Mesendoderm (in vitro differentiated cells): ENCODE results near the gene FAM221A.
"Not testable (repeated sequence)": the region's sequence is repeated elsewhere in the genome, so short reads cannot be mapped to it uniquely, and the experiment has no call there.

Experiments
- DNase-seq: peaks from one replicate; pipeline ENCODE4 v3.0.0; 2013
- H2AK5ac ChIP-seq: 2 replicates; pipeline ENCODE4 v1.6.1; 2013; ENCODE audit warnings: low read length, inconsistent platforms
- H2BK120ac ChIP-seq: 2 replicates; pipeline ENCODE4 v1.6.1; 2013; ENCODE audit warnings: low read depth, mild to moderate bottlenecking, low read length, moderate library complexity, mixed read lengths
- H2BK15ac ChIP-seq: replicated peaks from 2 replicates; pipeline ENCODE4 v1.6.1; 2013; ENCODE audit warnings: low read depth, mild to moderate bottlenecking, moderate library complexity
- H2BK5ac ChIP-seq: 2 replicates; pipeline ENCODE4 v1.6.1; 2013; ENCODE audit warnings: low read length, inconsistent platforms
- H3K18ac ChIP-seq: 2 replicates; pipeline ENCODE4 v1.6.1; 2013; ENCODE audit warnings: mild to moderate bottlenecking, low read length, mixed read lengths
- H3K23ac ChIP-seq: one replicate; pipeline ENCODE4 v1.6.1; 2013; ENCODE audit warnings: low read length
- H3K27ac ChIP-seq: 2 replicates; pipeline ENCODE4 v1.5.1; 2013; ENCODE audit warnings: low read depth, mild to moderate bottlenecking, inconsistent platforms, low read length, moderate library complexity
- H3K27me3 ChIP-seq: 2 replicates; pipeline ENCODE4 v1.6.1; 2013; ENCODE audit warnings: low read length, control low read depth, mild to moderate bottlenecking, inconsistent platforms; ENCODE audit not compliant: insufficient read depth, poor library complexity
- H3K36me3 ChIP-seq: 2 replicates; pipeline ENCODE4 v1.6.1; 2013; ENCODE audit warnings: low read length, inconsistent platforms; ENCODE audit not compliant: control insufficient read depth, insufficient read depth
- H3K4ac ChIP-seq: one replicate; pipeline ENCODE4 v1.6.1; 2013; ENCODE audit warnings: low read depth, mild to moderate bottlenecking, low read length, moderate library complexity
- H3K4me1 ChIP-seq: 2 replicates; pipeline ENCODE4 v1.6.1; 2013; ENCODE audit warnings: low read depth, low read length, inconsistent platforms; ENCODE audit not compliant: control insufficient read depth
- H3K4me2 ChIP-seq: 2 replicates; pipeline ENCODE4 v1.6.1; 2013; ENCODE audit warnings: low read length
- H3K4me3 ChIP-seq: 2 replicates; pipeline ENCODE4 v1.5.1; 2013; ENCODE audit warnings: mild to moderate bottlenecking, low read length
- H3K56ac ChIP-seq: one replicate; pipeline ENCODE4 v1.6.1; 2013; ENCODE audit warnings: low read length
- H3K79me1 ChIP-seq: 2 replicates; pipeline ENCODE4 v1.6.1; 2013; ENCODE audit warnings: low read length, inconsistent platforms
- H3K79me2 ChIP-seq: 2 replicates; pipeline ENCODE4 v1.6.1; 2013; ENCODE audit warnings: mild to moderate bottlenecking, low read length; ENCODE audit not compliant: control insufficient read depth, insufficient read depth
- H3K9ac ChIP-seq: 2 replicates; pipeline ENCODE4 v1.6.1; 2013; ENCODE audit warnings: low read length, inconsistent platforms
- H4K5ac ChIP-seq: one replicate; pipeline ENCODE4 v1.6.1; 2013; ENCODE audit warnings: low read length
- H4K8ac ChIP-seq: one replicate; pipeline ENCODE4 v1.6.1; 2013; ENCODE audit warnings: low read depth, mild to moderate bottlenecking, control low read depth, low read length, moderate library complexity
- WGBS: extraction: QIAGEN DNeasy Blood & Tissue Kit; methylation state at CpG from one replicate; pipeline ENCODE4 v1.1.7; 2013; ENCODE audit warnings: low lambda C conversion rate, missing lambda C conversion rate; ENCODE audit not compliant: insufficient coverage; ENCODE audit errors: extremely low coverage; 5-methylcytosine and 5-hydroxymethylcytosine counted together

The FAM221A gene

GRCh38 chr7:23680414-23681405 is 711 bp downstream of the FAM221A start:
- Histone ChIP-seq H2BK120ac (no peak overlapping the region), H2BK15ac (no peak overlapping the region), H3K4me1 (no peaks in the 10 kb centered on the region), H3K27ac (no peak overlapping the region), H3K4ac (no peak overlapping the region), H3K79me1 (no peaks in the 10 kb centered on the region), H4K5ac (no peak overlapping the region), H3K4me3 (peak overlapping the region; percentile 34), H3K18ac (peak overlapping the region; percentile 11), H3K9ac (peak overlapping the region; percentile 31), H3K56ac (peak overlapping the region; percentile 70), H4K8ac (no peak overlapping the region), H3K27me3 (no peaks in the 10 kb centered on the region), H3K4me2 (peak overlapping the region; percentile 63), H3K36me3 (no peaks in the 10 kb centered on the region), H3K79me2 (no peaks in the 10 kb centered on the region), H2AK5ac (no peak overlapping the region), H2BK5ac (no peak overlapping the region), H3K23ac (no peak overlapping the region)
- no CpG with 5 or more reads among the region's 42 CpGs for WGBS
- peak; percentile 88 for DNase-seq

GRCh38 chr7:23684041-23684440 is 4.0 kb downstream of the FAM221A start:
- not testable (repeated sequence) for H3K79me1 ChIP-seq, H2BK5ac ChIP-seq, H2AK5ac ChIP-seq, H3K27me3 ChIP-seq, DNase-seq, H4K8ac ChIP-seq, H3K4ac ChIP-seq, H3K23ac ChIP-seq, H3K79me2 ChIP-seq, H3K36me3 ChIP-seq, H3K4me1 ChIP-seq, H3K4me2 ChIP-seq, H4K5ac ChIP-seq, H2BK15ac ChIP-seq, H3K18ac ChIP-seq, H3K56ac ChIP-seq, H3K4me3 ChIP-seq, H2BK120ac ChIP-seq, H3K9ac ChIP-seq, H3K27ac ChIP-seq
- WGBS: no CpG with 5 or more reads among the region's 6 CpGs

- DNase-seq: no peak
- H3K4ac ChIP-seq: no peak overlapping the region
- no peaks in the 10 kb centered on the region for H3K4me1 ChIP-seq
- WGBS: no CpG with 5 or more reads among the region's 3 CpGs
- H3K4me3 ChIP-seq: no peak overlapping the region
- H3K23ac ChIP-seq: no peak overlapping the region
- H3K4me2 ChIP-seq: no peak overlapping the region
- no peaks in the 10 kb centered on the region for H3K36me3 ChIP-seq
- H3K18ac ChIP-seq: no peak overlapping the region
- H3K79me1 ChIP-seq: no peaks in the 10 kb centered on the region
- no peak overlapping the region for H2BK5ac ChIP-seq
- H4K8ac ChIP-seq: no peak overlapping the region
- H2BK120ac ChIP-seq: no peak overlapping the region
- H3K27ac ChIP-seq: no peak overlapping the region
- H2AK5ac ChIP-seq: no peak overlapping the region
- H3K79me2 ChIP-seq: no peaks in the 10 kb centered on the region
- H4K5ac ChIP-seq: no peak overlapping the region
- H3K56ac ChIP-seq: no peak overlapping the region
- no peak overlapping the region for H2BK15ac ChIP-seq
- H3K9ac ChIP-seq: no peak overlapping the region
- H3K27me3 ChIP-seq: no peaks in the 10 kb centered on the region
These were observed 5.7 kb downstream of the FAM221A start for GRCh38 chr7:23685731-23686130.

- H2BK15ac ChIP-seq: no peak overlapping the region
- H4K5ac ChIP-seq: no peak overlapping the region
- no peak overlapping the region for H4K8ac ChIP-seq
- no peaks in the 10 kb centered on the region for H3K79me1 ChIP-seq
- H3K36me3 ChIP-seq: no peaks in the 10 kb centered on the region
- H3K9ac ChIP-seq: no peak overlapping the region
- H3K4me1 ChIP-seq: no peaks in the 10 kb centered on the region
- no peak overlapping the region for H3K4me2 ChIP-seq
- no peak for DNase-seq
- no peaks in the 10 kb centered on the region for H3K79me2 ChIP-seq
- H2BK5ac ChIP-seq: no peak overlapping the region
- no peak overlapping the region for H3K18ac ChIP-seq
- no peak overlapping the region for H3K56ac ChIP-seq
- H2BK120ac ChIP-seq: no peak overlapping the region
- no peak overlapping the region for H3K4ac ChIP-seq
- no peak overlapping the region for H2AK5ac ChIP-seq
- no peak overlapping the region for H3K27ac ChIP-seq
- H3K23ac ChIP-seq: no peak overlapping the region
- WGBS: no CpG with 5 or more reads among the region's 2 CpGs
- no peak overlapping the region for H3K4me3 ChIP-seq
- H3K27me3 ChIP-seq: no peaks in the 10 kb centered on the region
These were observed 7.0 kb downstream of the FAM221A start for GRCh38 chr7:23687011-23687410.

- no peak overlapping the region for H2BK5ac ChIP-seq
- no peak overlapping the region for H3K23ac ChIP-seq
- no peak overlapping the region for H3K4me3 ChIP-seq
- H3K79me1 ChIP-seq: no peaks in the 10 kb centered on the region
- H3K56ac ChIP-seq: no peak overlapping the region
- WGBS: no CpG with 5 or more reads among the region's 4 CpGs
- H3K4ac ChIP-seq: no peak overlapping the region
- no peak overlapping the region for H3K27ac ChIP-seq
- no peak overlapping the region for H3K9ac ChIP-seq
- no peaks in the 10 kb centered on the region for H3K4me1 ChIP-seq
- H2BK120ac ChIP-seq: no peak overlapping the region
- no peak overlapping the region for H2BK15ac ChIP-seq
- no peaks in the 10 kb centered on the region for H3K36me3 ChIP-seq
- no peak overlapping the region for H4K8ac ChIP-seq
- no peaks in the 10 kb centered on the region for H3K27me3 ChIP-seq
- no peak overlapping the region for H4K5ac ChIP-seq
- H2AK5ac ChIP-seq: no peak overlapping the region
- H3K79me2 ChIP-seq: no peaks in the 10 kb centered on the region
- H3K4me2 ChIP-seq: no peak overlapping the region
- DNase-seq: no peak
- no peak overlapping the region for H3K18ac ChIP-seq
These were observed 9.2 kb downstream of the FAM221A start for GRCh38 chr7:23689165-23689564.
